Thoracic aorta (tissue), 2 donors: ENCODE measurements around the gene HOXA6. TPM values are rescaled to one million over a fixed set of nuclear protein-coding genes. Genes with fewer than 3 reads are reported as not detected.
A peak's percentile ranks its signal among the peaks of the same experiment; 100 is the strongest.

Source experiments
- ATAC-seq: fragments of 150-250 bp; one replicate; pipeline ENCODE4 v1.8.0; 2017; ENCODE audit warnings: low read depth; ENCODE audit not compliant: insufficient number of reproducible peaks, low FRiP score
- DNase-seq: peaks from one replicate; pipeline ENCODE4 v3.0.0-alpha.2; 2020; ENCODE audit warnings: low spot score
- H3K27ac ChIP-seq, 2 donors: fragments of 200-600 bp; sonication (generic); 1 replicate in 1 of 2; 2 replicates in 1 of 2; pipeline ENCODE4 v1.5.1; 2016; ENCODE audit warnings: mild to moderate bottlenecking in 2 of 2, moderate library complexity in 2 of 2
- H3K27me3 ChIP-seq: fragments of 200-600 bp; sonication (generic); replicated peaks from 2 replicates; pipeline ENCODE4 v1.6.0; 2016; ENCODE audit warnings: mild to moderate bottlenecking; ENCODE audit not compliant: insufficient read depth
- H3K36me3 ChIP-seq: fragments of 200-600 bp; sonication (generic); one replicate; pipeline ENCODE4 v1.5.1; 2016
- H3K4me1 ChIP-seq, 2 donors: fragments of 200-600 bp; sonication (generic); 1 replicate in 1 of 2; 2 replicates in 1 of 2; pipeline versions ENCODE4 v1.5.1 to v1.6.0; 2016; ENCODE audit warnings: low read depth in 2 of 2, mild to moderate bottlenecking in 1 of 2; ENCODE audit not compliant: control insufficient read depth in 1 of 2
- H3K4me3 ChIP-seq: fragments of 200-600 bp; sonication (generic); 2 replicates; pipeline ENCODE4 v1.5.1; 2016; ENCODE audit warnings: mild to moderate bottlenecking
- H3K9me3 ChIP-seq: fragments of 200-600 bp; sonication (generic); 2 replicates; pipeline ENCODE4 v1.5.1; 2016
- CTCF ChIP-seq: fragments of 200-600 bp; sonication (generic); IDR thresholded peaks from one replicate; pipeline ENCODE4 v1.5.1; 2019; ENCODE audit warnings: antibody characterized with exemption
- total RNA-seq, 2 donors: library from RNA; depleted of rRNA; stranded (reverse); fragments of >200 nt; gene quantifications; one replicate each; pipeline versions ENCODE4 v1.1.0 to v1.2.3, GENCODE V29; 2016

The HOXA6 gene
- total RNA-seq, 2 donors from 2014 or later: not detected

- H3K36me3 ChIP-seq: no peaks in the 10 kb centered on the region
- H3K9me3 ChIP-seq: no peaks in the 10 kb centered on the region
- no peak for TF ChIP-seq CTCF
- H3K27me3 ChIP-seq: no peaks in the 10 kb centered on the region
- H3K4me3 ChIP-seq: peak overlapping the region; percentile 99
- H3K27ac ChIP-seq: peak overlapping the region; percentile 87 to 96
- H3K4me1 ChIP-seq: peaks cover 20 to 63% of the 10 kb centered on the region in 2 donors
- ATAC-seq (no peak), DNase-seq (no peak)
Measured at GRCh38 chr7:27103489-27104226, 43.9 kb downstream of the HOXA6 start.

DNA sequence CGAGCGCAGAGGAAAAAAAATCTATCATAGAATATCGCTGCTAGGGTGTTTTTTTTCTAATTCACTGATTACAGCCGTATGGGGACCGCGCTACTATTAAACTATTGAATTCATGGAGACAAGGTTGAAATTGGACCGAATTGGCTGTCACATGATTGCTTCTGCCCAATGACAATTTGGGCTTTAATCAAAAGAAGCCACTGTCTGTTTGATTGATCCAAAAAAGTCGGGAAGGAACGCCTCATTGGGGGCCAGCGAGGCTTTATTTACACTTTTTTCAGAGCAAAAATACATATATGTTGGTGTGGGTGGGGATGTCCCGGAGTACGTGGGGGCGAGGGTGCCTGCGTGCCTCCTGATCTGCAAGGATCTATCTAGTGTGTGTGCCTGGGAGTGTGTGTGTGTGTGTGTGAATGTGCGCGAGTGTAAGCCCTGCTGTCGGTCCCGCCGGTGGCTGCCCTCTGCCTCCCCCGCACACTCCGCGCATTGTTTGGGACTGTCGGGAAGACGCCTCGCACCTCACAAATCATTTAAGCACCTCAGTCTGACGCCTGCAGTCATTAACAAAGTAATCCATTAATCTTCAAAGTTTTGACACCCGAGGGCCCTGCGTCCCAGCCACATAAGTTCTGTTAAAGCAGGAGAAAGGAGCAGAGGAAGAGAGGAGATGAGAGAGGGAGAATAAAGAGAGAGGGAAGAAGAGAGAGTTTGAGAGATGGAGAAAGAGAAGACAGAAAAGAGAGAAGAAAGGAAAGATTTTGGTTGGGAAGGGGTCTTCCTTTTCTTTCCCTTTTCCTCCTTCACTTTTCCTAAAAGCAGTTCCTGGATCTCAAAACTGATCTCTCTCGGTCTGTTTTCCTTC is 44.8 kb downstream of the HOXA6 start, which contains the start of gene HOXA2:
Gene HOXA2 (minus strand): TSS at position 103 of the 862 bp plus-strand sequence. CDS start 183 bp downstream, outside the sequence.
- ATAC-seq (no peak), DNase-seq (no peak)
- Histone ChIP-seq H3K27ac (peak within 1 kb of the TSS; percentile 87 to 96), H3K9me3 (no peaks in the 10 kb centered on the region), H3K36me3 (no peaks in the 10 kb centered on the region), H3K4me1 (peaks cover 20 to 58% of the 10 kb centered on the region in 2 donors), H3K4me3 (peak within 1 kb of the TSS; percentile 99), H3K27me3 (no peaks in the 10 kb centered on the region)
- no peak for TF ChIP-seq CTCF

DNA sequence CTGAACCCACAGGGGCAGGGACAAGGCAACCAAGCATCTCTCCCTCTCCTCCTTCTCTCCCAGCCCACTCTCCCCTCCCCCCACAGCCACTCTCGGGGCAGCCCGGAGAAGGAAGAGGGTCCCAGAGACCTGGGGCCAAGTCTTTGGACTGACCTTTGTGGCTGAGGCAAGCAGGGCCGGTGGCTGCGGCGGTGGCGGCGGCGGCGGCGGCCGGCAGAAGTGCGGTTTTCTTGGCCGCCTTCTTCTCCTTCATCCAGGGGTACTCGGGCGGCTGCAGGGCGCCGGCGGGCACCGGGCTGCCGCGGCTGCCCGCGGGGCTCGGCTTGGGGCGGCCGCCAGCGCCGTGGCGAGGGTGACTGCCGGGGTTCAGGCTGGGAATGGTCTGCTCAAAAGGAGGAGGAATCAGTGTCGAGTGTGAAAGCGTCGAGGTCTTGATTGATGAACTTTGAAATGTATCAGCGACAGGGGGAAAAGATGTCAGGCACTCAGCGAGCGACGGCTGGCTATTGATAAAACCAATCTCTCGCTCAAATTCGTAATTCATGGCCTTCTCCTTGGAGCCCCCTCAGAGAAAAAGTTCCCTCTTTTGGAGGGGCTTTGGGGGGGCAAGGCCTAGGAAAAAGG is 45.5 kb downstream of the HOXA6 start:
- Histone ChIP-seq H3K9me3 (no peaks in the 10 kb centered on the region), H3K27me3 (no peaks in the 10 kb centered on the region), H3K4me1 (peaks cover 20 to 58% of the 10 kb centered on the region in 2 donors), H3K27ac (peak overlapping the region; percentile 87 to 96), H3K36me3 (no peaks in the 10 kb centered on the region), H3K4me3 (peak overlapping the region; percentile 99)
- DNase-seq (no peak), ATAC-seq (peak; percentile 22)
- no peak for TF ChIP-seq CTCF

DNA sequence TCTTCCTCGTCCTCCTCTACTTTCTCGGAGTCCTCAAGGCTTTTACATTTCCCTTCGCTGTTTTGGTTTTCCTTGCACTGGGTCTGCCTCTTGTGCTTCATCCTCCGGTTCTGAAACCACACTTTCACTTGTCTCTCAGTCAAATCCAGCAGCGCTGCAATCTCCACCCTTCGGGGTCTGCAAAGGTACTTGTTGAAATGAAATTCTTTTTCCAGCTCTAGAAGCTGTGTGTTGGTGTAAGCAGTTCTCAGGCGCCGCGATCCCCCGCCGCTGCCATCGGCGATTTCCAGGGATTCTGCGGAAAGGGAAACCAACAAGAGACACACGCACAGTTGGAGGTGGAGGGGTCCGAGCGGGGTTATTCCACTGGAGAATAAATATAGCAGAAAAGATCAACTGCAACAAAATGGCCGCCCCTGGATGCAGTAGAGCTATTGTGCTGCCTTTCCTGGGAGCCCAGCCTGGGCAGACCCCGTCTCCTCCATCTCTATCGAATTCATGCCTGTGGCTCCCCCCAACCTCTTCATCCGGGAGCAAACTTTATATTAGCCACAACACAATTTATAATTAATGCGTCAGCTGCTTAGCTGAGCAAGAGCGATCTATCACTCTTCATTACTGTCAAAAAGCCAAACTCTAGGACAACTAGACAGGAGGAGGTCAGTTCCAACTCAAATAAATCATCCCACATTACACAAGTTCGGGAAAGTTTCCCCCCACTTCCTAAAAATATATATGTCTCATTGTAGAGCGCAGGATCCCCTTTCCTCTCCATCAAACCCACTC is 46.2 kb downstream of the HOXA6 start:
- ATAC-seq (no peak), DNase-seq (no peak)
- peak overlapping the region; percentile 99 for H3K4me3 ChIP-seq
- TF ChIP-seq CTCF: no peak
- peak overlapping the region; percentile 87 to 96 for H3K27ac ChIP-seq
- no peaks in the 10 kb centered on the region for H3K27me3 ChIP-seq
- H3K9me3 ChIP-seq: no peaks in the 10 kb centered on the region
- H3K4me1 ChIP-seq: peaks cover 20 to 55% of the 10 kb centered on the region in 2 donors
- no peaks in the 10 kb centered on the region for H3K36me3 ChIP-seq
